ENCODE results near the gene PRR5L. TPM values are rescaled to one million over a fixed set of nuclear protein-coding genes. Genes with fewer than 3 reads are reported as not detected.

PRR5L gene
- total RNA-seq, 1 donor from 2014 or later = 3.0 TPM

- DNase-seq (ENCODE audit: low read depth in 2 of 2) = no peak
These were observed 136.7 kb downstream of the PRR5L start for GRCh38 chr11:36432738-36433137.

- no peak for DNase-seq (ENCODE audit: low read depth in 2 of 2)
These were observed 140.0 kb downstream of the PRR5L start for GRCh38 chr11:36436064-36436463.

GRCh38 chr11:36436589-36436988 lies 140.5 kb downstream of the PRR5L start:
- no peak for DNase-seq (ENCODE audit: low read depth in 2 of 2)

DNA sequence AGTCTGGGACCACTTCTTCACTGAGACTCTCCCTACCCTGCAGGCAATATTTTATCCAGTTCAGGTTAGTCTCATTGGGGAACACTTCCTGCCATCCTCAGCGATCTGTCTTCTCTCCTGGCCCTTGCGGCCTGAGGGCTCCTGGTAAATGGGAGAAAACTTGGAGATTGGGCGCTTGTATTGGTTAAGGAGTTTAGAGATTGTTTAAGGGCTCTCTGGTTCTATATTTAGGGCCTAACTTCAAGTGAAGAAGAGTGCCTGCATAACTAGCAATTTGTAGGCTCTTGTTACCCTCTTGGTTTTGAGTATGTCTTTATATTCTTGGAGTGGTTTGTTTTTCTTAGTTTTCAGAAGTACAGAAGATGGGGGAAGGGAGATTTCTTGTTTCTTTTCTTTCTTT lies 141.3 kb downstream of the PRR5L start:
- DNase-seq (ENCODE audit: low read depth in 2 of 2) = no peak

GRCh38 chr11:36438126-36438525 lies 142.0 kb downstream of the PRR5L start:
- DNase-seq (ENCODE audit: low read depth in 2 of 2) = no peak

DNA sequence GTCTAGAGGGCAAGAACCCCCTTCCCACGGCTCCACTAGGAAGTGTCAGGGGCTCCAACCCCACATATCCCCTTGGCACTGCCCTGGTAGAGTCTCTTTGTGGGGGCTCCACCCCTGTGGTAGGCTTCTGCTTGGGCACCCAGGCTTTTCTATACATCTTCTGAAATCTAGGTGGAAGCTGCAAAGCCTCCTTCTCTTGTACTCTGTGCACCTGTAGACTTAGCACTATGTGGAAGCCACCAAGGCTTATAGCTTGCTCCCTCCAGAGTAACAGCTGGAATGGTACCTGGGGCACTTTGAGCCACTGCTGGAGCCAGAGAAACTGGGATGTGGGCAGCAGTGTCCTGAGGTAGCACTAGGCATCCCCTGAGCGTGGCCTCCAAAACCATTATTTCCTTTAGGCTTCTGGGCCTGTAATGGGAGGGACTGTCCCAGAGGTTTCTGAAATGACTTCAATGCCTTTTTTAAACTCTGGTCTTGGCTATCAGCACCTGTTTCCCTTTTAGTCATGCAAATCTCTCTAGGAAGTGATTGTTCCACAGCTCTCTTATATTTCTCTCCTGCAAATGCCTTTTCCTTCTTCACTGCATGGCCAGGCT lies 145.6 kb downstream of the PRR5L start:
- peak in 1 of 2 donors; percentile 23 for DNase-seq (ENCODE audit: low read depth in 2 of 2)

DNA sequence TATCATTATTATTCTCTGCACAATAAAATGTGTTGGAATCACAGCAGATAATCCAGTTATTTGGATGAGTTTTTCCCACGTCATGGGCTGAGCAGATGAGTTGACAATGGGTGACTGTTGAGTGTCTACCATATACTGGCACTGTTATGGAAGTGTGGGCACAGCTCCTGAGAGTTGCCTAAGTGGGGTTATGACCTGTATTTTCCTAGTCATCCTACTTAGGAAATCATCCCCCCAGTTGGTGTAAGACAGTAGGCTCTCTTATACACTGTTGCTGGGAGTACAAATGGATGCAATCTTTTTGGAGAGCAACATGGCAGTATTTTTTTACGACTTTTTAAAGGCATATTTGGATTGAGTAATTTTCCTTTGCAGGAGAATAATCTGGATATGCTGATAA lies 147.6 kb downstream of the PRR5L start:
- no peak for DNase-seq (ENCODE audit: low read depth in 2 of 2)

DNA sequence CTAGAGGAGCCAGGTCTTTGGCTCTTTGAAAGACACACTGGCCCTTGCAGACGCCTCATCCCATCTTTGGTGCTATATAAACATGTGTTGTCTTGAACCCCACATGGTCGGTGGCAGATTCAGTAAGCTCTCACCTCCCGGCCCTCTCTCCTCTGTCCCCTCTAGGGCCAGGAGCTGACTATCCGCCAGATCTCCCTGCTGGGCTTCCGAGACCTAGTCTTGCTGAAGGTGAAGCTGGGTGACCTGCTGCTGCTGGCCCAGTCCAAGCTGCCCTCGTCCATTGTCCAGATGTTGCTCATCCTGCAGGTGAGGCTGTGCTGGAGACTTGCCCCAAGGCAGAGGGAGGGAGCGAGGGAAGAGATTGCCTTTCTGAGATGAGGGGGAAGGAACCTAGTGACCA lies 150.0 kb downstream of the PRR5L start:
- DNase-seq (ENCODE audit: low read depth in 2 of 2) = no peak

GRCh38 chr11:36447514-36447913 lies 151.4 kb downstream of the PRR5L start:
- DNase-seq (ENCODE audit: low read depth in 2 of 2) = no peak

- DNase-seq (ENCODE audit: low read depth in 2 of 2) = no peak
These were observed 151.9 kb downstream of the PRR5L start for GRCh38 chr11:36447947-36448346.

DNA sequence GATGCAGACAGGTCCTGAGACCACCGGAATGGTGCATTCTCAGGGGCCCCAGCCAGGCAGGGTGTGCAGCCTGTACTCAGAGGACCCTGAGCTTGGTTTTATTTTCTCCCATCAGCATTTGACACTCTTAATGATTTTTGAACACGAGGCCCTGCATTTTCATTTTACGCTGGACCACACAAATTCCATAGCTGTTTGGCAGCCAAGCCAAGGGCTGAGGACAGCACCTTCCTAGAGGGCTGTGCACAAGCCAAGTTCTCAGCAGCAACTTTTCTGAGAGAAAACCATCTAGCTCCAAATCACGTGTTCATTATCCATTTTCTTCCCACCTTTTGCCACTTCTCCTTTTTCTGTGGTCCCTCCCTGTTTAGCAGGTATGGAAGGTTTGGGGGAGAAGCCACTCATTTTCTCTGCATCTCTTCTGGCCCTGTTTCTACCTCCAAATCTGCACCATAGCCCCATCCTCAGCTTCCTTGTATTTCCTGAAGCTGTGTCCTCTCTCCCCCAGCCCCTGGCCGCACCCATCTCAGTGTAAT lies 153.5 kb downstream of the PRR5L start:
- no peak for DNase-seq (ENCODE audit: low read depth in 2 of 2)

DNA sequence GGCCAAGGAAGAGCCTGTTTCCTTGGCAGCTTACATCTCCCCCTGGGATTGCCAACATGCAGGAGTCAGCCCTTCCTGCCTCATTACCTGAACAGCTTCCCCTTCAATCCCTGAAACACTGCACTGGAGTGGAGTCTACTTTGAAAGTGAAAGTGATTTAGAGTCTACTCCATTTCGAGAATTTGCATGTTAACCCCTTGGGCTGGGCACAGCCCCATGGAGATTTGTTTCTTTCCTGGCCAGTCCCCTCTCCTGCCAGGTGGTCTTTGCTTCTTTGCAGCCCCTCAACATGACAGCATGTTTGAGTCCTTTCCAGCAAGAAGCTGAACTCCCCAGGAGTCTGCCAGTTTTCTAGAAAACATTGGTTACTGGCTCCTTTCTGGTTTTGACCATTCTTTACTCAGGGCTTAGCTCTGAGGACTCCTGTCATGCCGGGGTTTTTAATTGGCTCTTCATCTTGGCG lies 154.1 kb downstream of the PRR5L start:
- peak; percentile 30 to 53 for DNase-seq (ENCODE audit: low read depth in 2 of 2)

DNA sequence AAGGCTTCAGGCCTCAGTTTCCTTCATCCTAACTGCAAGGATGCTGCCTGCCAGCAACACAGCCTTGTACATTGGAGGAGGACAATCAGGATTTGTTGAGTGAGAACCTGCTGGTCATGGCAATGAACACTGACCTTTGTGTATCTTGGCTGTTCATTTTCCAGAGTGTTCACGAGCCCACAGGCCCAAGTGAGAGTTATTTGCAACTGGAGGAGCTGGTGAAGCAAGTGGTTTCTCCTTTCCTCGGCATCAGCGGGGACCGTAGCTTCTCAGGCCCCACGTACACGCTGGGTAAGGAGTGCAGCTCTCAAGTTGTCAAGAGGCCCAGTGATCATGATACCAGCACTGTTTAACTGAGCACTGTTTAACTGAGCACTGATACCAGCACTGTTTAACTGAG lies 155.0 kb downstream of the PRR5L start:
- no peak for DNase-seq (ENCODE audit: low read depth in 2 of 2)

DNA sequence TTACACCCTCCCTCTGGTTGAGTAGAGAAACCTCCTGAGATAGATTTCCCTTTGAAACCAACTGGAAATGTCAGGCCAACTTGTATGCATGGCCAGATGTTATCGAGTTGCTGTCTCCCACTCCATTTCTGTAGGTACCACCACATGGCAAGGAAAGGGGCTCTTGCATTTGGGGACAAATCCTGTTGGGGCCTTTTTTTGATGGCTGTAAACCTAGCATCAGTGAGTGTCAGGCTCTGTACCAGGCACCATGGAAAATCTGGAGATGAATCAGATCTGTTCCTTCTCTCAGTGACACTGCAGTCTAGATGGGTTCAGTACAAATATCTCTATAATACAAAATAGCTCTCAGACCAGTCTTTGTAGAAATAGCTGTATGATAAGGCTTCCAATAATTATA lies 155.6 kb downstream of the PRR5L start:
- no peak for DNase-seq (ENCODE audit: low read depth in 2 of 2)

DNA sequence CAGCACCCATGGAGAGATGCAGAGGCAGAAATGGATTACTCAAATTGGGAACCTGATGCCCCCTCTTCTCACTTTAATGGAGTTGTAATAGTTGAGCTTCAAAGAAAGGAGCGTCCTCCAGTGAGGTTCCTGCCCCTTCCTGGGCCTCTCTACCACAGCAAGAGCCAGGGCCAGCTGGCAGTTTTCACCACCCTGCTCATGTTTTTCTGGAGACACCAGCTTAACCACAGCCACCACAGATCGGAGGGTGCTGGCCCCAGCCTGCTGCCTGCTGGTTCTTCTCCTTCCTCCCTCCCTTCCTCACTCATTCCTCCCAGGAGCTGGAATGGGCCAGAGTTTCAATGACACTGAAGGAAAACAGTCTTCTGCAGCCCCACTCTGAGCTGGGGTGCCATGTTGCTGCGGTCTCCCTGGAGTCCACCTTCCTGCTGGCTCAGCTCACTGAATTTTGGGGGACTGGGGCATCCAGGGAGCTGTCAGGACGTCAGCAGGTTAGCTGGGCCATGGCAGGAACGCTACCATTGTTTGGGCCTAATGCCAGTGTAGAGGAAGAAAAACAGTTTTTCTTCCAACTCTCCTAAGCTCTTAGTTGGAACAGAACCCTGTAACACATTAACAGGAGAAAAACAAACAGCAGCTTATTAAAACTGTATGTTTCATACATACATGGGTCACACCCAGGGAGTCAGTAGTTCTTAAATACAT lies 156.3 kb downstream of the PRR5L start:
- peak in 1 of 2 donors; percentile 20 for DNase-seq (ENCODE audit: low read depth in 2 of 2)

- DNase-seq (ENCODE audit: low read depth in 2 of 2) = no peak
These were observed 156.9 kb downstream of the PRR5L start for GRCh38 chr11:36452961-36453360.

GRCh38 chr11:36453678-36454077 lies 157.6 kb downstream of the PRR5L start:
- peak in 1 of 2 donors; percentile 51 for DNase-seq (ENCODE audit: low read depth in 2 of 2)

DNA sequence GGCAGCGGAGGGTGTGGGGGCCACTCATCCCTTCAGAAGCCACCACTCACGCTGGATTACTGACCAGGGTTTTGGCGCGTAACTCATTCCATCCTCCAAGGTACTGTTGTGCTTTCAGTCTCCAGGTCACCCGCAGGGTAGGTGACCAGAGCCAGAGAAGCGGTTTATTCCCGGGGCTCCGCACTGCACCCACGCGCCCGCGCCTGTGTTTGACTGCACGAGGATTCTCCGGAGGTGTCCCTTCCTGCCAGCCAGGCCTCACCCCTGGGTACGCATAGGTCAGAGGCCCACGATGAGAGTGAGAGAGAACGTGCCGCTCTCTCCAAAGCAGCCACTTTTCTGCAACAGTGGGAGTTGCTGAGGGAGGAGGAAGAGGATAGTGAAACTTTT lies 158.5 kb downstream of the PRR5L start:
- no peak for DNase-seq (ENCODE audit: low read depth in 2 of 2)

DNA sequence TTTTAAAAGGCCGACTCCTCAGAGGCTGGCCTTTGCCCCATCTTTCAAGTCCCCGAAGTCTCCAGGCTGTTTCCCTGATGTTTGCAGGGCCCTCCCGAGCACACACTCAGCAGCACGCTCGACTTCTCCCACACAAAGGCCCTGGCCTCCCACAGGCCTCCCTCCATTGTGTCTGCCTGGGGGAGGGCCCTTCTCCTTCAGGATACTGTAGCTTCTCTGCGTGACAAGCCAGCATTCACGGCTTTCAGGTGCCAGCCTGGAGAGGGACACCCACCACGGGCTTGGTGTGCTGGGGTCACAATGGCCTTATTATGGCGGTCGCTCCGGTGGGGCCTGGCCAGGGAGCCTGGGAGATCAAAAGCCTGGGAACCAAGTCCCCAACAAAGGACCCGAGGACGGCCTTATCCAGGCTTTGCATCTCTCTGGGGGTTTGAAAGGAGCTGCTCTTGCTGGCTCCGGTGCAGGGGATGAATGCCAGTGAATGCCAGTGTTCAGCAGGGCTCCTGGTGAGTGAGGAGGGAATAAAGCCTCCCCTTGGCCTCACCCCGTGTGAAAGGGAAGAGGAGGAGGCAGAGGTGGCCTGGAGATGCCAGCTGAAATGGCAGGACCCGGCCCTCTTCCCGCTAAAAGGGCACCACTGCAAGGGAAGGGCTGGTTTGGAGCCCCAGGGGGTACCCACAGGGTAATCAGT lies 159.0 kb downstream of the PRR5L start:
- DNase-seq (ENCODE audit: low read depth in 2 of 2) = no peak

- DNase-seq (ENCODE audit: low read depth in 2 of 2) = peak in 1 of 2 donors; percentile 90
These were observed 159.6 kb downstream of the PRR5L start for GRCh38 chr11:36455658-36456111.

GRCh38 chr11:36456156-36456555 lies 160.1 kb downstream of the PRR5L start:
- no peak for DNase-seq (ENCODE audit: low read depth in 2 of 2)
